Immature natural killer cell (primary cell): Measurements from ENCODE around the gene DTX3. TPM values are rescaled to one million over a fixed set of nuclear protein-coding genes. Genes with fewer than 3 reads are reported as not detected.
"Not testable (repeated sequence)": the region's sequence is repeated elsewhere in the genome, so short reads cannot be mapped to it uniquely, and the experiment has no call there.

Experiments used
- DNase-seq, 3 donors: peaks; one replicate each; pipeline ENCODE4 v3.0.0; 2022; ENCODE audit warnings: mixed read lengths in 1 of 3
- H3K27ac Mint-ChIP-seq, 6 donors: one replicate each; pipeline ENCODE4 v1.8.0; 2020; ENCODE audit warnings: mixed read lengths in 6 of 6, mild to moderate bottlenecking in 5 of 6, inconsistent platforms in 4 of 6, moderate library complexity in 3 of 6
- H3K27me3 Mint-ChIP-seq, 3 donors: one replicate each; pipeline ENCODE4 v1.8.0; 2020 to 2021; ENCODE audit warnings: low read depth in 3 of 3, mild to moderate bottlenecking in 3 of 3, mixed read lengths in 3 of 3, moderate library complexity in 3 of 3, inconsistent platforms in 1 of 3
- H3K36me3 Mint-ChIP-seq, 3 donors: one replicate each; pipeline ENCODE4 v1.8.0; 2020; ENCODE audit warnings: mixed read lengths in 3 of 3, inconsistent platforms in 2 of 3, mild to moderate bottlenecking in 2 of 3
- H3K4me1 Mint-ChIP-seq, 2 donors: one replicate each; pipeline ENCODE4 v1.8.0; 2020; ENCODE audit warnings: inconsistent platforms in 2 of 2, mild to moderate bottlenecking in 2 of 2, mixed read lengths in 2 of 2, moderate library complexity in 1 of 2
- H3K4me3 Mint-ChIP-seq, 5 donors: one replicate each; pipeline ENCODE4 v1.8.0; 2020; ENCODE audit warnings: mild to moderate bottlenecking in 5 of 5, mixed read lengths in 5 of 5, inconsistent platforms in 3 of 5, moderate library complexity in 3 of 5
- H3K9me3 Mint-ChIP-seq, 6 donors: one replicate each; pipeline ENCODE4 v1.8.0; 2020; ENCODE audit warnings: mild to moderate bottlenecking in 6 of 6, mixed read lengths in 6 of 6, inconsistent platforms in 4 of 6, moderate library complexity in 3 of 6
- polyA plus RNA-seq, 3 donors: library from polyadenylated mRNA; unstranded; fragments of 300-500 nt; fragmentation: Illumina TruSeq; gene quantifications; one replicate each; pipeline ENCODE4 v1.2.3, GENCODE V29; 2021

The DTX3 gene
- polyA plus RNA-seq, 3 donors from 2014 or later: 8.1 to 20.2 (median 9.5) TPM

DNA sequence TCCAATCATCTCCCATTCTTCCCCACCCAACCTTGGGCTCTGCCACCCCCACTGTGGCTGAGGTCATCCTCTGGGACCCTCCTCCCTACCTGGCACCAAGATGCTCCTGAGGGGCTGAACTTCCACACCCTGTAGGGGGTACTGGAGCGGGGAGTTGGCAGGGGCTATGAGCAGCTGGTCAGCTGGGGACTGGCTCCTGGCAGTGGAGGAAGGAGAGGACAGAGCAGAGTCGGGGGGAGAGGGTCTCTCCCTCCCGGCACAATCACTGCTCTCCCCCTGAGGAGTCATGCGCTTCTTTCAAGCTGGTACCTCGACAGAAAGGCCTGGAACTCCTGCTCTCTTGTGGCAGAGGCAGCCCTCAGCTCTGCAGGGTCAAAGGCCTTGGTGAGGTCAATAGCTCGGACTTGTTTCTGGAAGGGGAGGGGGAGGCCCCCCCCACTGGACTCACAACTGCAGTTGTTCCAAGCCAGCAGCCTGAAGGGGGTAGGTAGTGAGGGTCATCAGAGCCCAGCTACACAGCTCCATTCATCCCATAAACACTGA, 26.3 kb downstream of the DTX3 start:
- H3K4me3 Mint-ChIP-seq: no peak overlapping the region
- DNase-seq: no peak
- no peak overlapping the region for H3K27ac Mint-ChIP-seq
- no peaks in the 10 kb centered on the region for H3K36me3 Mint-ChIP-seq
- peaks cover 6 to 9% of the 10 kb centered on the region in 2 donors for H3K4me1 Mint-ChIP-seq
- H3K9me3 Mint-ChIP-seq: no peaks in the 10 kb centered on the region
- H3K27me3 Mint-ChIP-seq: peaks cover 16 to 36% (median 20%) of the 10 kb centered on the region in 3 donors

DNA sequence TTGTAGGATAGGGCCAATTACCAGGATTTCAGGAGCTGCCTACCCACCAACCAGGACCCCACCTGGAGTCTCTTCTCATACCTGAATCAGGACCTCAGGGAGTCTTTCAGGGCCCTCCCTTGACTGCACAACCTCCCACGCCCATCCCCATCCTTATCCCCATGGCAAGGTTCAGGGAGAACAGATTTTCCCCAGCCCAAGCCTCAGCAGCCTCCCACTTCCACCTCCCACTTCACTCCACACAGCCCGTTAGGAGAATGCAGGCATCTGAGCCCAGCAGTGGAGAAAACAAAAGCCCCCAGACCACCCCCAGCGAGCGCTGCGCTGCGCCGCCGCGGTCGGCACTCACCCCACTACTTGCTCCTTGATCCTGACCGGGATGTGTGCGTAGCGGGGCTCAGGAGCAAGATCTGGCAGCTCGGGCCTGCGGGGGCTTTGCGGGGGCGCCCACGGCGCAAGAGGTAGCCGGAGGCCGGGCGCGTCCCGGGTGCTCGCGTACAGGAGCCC, 27.0 kb downstream of the DTX3 start:
- peak overlapping the region in 2 of 5 donors; percentile 17 to 52 for H3K4me3 Mint-ChIP-seq
- H3K27ac Mint-ChIP-seq: no peak overlapping the region
- no peaks in the 10 kb centered on the region for H3K9me3 Mint-ChIP-seq
- peaks cover 12 to 34% (median 15%) of the 10 kb centered on the region in 3 donors for H3K27me3 Mint-ChIP-seq
- H3K36me3 Mint-ChIP-seq: no peaks in the 10 kb centered on the region
- no peak for DNase-seq
- H3K4me1 Mint-ChIP-seq: peaks cover 6 to 9% of the 10 kb centered on the region in 2 donors

DNA sequence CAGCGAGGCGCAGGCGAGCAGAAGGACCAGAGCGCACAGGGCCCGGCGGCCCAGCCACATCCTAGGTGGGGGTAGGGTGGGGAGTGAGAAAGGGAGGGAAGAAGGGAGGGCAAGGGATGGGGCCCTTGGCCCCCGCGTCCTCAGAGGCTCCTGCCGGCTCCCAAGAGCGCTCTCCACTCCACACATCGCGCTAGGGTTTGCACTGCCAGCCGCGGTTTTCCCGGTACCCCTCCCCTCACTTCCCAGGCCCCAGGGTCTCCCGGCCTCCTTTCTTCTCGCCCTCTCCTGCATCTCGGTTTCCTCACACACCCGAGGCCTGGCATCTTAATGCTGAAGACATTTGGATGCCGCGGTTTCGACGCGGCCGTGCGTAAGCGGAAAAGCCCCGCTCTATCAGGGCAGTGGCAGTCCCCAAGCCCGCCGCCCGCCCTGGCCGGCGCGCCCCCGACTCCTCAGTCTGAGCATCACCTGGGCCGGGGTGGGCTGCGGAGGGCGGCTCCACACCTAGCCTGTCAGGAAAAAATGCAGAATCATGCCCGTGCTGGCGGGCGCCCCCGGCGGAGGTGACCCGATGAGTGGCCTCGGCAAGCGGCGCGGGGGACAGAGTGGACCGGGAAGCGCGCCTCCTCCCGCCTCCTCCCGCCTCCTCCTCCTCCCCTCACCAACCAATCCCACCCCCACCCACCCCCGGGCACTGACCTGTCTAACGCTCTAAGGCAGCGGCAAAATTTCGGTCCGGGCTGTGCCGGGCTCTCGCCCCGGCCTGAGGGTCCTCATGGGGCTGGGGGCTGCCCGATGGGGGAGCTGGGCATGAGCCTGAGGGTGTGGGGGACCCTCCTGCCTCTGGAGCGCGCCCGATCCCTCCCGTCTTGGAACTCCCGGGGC, 27.7 kb downstream of the DTX3 start:
- DNase-seq: no peak
- H3K9me3 Mint-ChIP-seq: no peaks in the 10 kb centered on the region
- no peaks in the 10 kb centered on the region for H3K36me3 Mint-ChIP-seq
- peaks cover 6 to 9% of the 10 kb centered on the region in 2 donors for H3K4me1 Mint-ChIP-seq
- H3K27me3 Mint-ChIP-seq: peaks cover 10 to 29% (median 12%) of the 10 kb centered on the region in 3 donors
- peak overlapping the region in 3 of 5 donors; percentile 46 to 74 (median 59) for H3K4me3 Mint-ChIP-seq
- no peak overlapping the region for H3K27ac Mint-ChIP-seq

DNA sequence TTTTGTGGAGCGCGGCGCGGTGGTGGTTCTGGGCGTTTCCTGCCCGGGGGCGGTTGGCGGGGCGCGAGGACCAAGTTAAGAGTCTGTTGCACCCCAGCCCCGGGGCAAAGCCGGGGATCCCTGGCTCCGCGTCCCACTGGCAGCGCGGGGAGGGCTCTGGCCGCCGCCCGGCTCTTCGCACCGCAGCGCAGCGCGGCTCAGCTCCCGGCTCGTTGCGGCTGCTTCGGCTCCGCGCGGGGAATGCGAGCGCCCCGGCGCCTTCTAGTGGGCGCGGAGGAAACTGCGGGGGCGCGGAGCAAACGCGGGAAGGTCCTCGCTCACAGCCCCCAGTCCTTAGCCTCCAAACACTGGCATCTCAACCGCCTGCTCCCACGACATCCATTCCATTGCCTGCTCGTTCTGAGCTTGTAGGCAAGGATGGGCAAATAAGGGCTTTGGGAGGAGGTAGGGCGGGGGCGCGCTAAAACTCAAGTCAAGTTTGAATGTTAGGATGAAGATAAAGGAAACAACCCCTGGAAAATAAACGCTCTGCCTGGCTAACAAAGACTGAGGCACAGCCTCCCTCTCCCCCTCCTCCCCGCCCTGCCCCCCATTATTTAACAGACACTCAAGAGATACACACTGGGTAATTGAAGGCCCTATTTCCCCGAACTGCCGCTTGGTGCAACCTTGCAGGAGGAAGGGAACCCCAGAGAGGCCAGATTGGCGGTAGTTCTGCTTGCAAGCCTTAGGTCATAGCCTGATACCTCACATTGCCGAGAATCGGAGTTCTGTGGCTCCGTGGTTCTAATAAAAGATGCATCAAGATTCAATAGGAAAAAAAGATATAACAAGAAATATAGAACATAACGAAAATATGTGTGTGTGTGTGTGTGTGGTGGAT, 28.6 kb downstream of the DTX3 start, which contains the start of gene B4GALNT1:
B4GALNT1 (minus strand) TSS at position 244 of the 883 bp plus-strand sequence. CDS start 1,069 bp downstream, outside the sequence.
- no peak within 1 kb of the TSS for H3K27ac Mint-ChIP-seq
- H3K9me3 Mint-ChIP-seq: no peaks in the 10 kb centered on the region
- peak; percentile 53 to 60 (median 58) for DNase-seq
- H3K4me1 Mint-ChIP-seq: peaks cover 3 to 6% of the 10 kb centered on the region in 2 donors
- no peaks in the 10 kb centered on the region for H3K36me3 Mint-ChIP-seq
- H3K4me3 Mint-ChIP-seq: peak within 1 kb of the TSS; percentile 15 to 74 (median 67)
- H3K27me3 Mint-ChIP-seq: peaks cover 9 to 24% (median 10%) of the 10 kb centered on the region in 3 donors

GRCh38 chr12:57636731-57637130, 32.1 kb downstream of the DTX3 start:
- not testable (repeated sequence) for DNase-seq, H3K9me3 Mint-ChIP-seq, H3K27ac Mint-ChIP-seq, H3K4me3 Mint-ChIP-seq, H3K4me1 Mint-ChIP-seq, H3K36me3 Mint-ChIP-seq
- peaks cover 0 to 11% (median 4%) of the 10 kb centered on the region in 3 donors for H3K27me3 Mint-ChIP-seq

GRCh38 chr12:57637364-57637763, 32.7 kb downstream of the DTX3 start:
- H3K9me3 Mint-ChIP-seq: no peaks in the 10 kb centered on the region
- H3K4me3 Mint-ChIP-seq: no peak overlapping the region
- peaks cover 0 to 11% (median 7%) of the 10 kb centered on the region in 3 donors for H3K27me3 Mint-ChIP-seq
- no peaks in the 10 kb centered on the region for H3K36me3 Mint-ChIP-seq
- H3K4me1 Mint-ChIP-seq: peaks cover 0 to 4% of the 10 kb centered on the region in 2 donors
- no peak for DNase-seq
- no peak overlapping the region for H3K27ac Mint-ChIP-seq

GRCh38 chr12:57638096-57638495, 33.5 kb downstream of the DTX3 start:
- Mint-ChIP-seq H3K36me3 (no peaks in the 10 kb centered on the region), H3K4me1 (peaks cover 0 to 4% of the 10 kb centered on the region in 2 donors), H3K9me3 (no peaks in the 10 kb centered on the region), H3K27me3 (peaks cover 0 to 10% (median 7%) of the 10 kb centered on the region in 3 donors), H3K4me3 (no peak overlapping the region), H3K27ac (no peak overlapping the region)
- DNase-seq: no peak

DNA sequence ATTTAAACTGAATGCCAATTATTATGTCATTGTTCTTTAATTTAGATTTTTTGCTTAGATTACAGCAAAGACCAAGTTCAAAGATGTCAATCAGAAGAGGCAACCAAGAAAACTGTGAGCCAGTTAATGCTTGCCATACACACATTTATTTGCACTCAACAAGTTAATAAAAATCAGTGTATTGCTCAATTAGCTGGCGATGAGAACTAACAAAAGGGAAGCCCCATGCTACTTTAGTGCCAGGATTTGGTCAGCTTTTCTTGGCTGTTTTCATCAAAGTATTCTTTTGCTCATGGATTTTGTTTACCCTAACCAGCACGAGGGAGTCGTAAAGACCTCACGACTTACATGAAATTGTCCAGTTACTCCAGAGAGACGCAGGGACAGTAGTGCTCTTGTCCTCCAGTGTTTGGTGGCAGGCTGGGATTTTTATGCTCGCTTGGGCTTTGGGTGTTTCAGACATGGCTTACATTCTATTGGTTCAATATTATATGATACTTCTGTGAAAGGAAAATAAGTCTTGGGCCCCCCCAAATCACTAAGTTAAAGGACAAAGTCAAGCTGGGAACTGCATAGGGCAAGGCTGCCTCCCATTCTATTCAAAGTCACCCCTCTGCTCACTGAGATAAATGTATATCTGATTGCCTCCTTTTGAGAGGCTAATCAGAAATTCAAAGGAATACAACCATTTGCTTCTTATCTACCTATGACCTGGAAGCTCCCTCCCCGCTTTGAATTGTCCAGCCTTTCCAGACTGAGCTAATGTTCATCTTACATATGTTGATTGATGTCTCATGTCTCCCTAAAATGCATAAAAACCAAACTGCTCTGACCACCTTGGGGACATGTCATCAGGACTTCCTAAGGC, 35.8 kb downstream of the DTX3 start:
- Mint-ChIP-seq H3K4me1 (no peaks in the 10 kb centered on the region), H3K27me3 (peaks cover 0 to 7% (median 5%) of the 10 kb centered on the region in 3 donors), H3K4me3 (no peak overlapping the region), H3K36me3 (no peaks in the 10 kb centered on the region), H3K27ac (no peak overlapping the region), H3K9me3 (peaks cover 0 to 3% (median 0%) of the 10 kb centered on the region in 6 donors)
- no peak for DNase-seq

DNA sequence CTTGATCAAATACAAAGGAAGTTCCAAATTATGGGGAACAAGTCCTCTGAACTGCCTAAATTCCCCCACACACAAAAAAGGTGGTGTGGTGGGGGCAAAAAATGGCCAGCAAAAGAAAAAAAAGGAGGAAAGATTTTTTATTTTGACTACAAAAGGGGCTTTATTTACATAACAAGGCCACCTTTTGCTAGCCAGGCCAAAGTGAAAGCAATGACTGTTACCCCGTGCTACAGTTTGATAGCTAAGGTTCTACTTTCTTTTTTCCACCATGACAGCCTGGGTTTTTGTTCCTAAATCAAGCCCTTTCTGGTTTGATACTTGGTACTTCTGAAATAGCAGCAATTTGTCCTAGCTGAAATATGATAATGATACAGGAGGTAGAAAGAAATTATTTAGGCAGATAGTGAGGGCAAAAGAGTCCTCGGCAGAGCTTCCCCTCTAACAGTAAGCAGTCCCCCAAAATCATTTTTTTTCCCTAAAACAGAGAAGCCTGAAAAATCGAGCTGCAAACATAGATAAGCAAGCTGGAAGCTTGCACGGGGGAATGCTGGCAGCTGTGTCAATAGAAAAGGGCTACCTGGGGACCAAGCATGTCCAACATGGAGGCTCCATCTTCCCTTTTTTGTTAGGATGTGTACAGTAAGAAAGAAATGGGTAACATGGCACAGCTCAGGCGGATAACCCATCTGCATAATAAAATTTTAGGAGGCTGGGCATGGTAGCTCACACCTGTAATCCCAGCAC, 37.2 kb downstream of the DTX3 start:
- Mint-ChIP-seq H3K27me3 (peaks cover 0 to 7% (median 5%) of the 10 kb centered on the region in 3 donors), H3K27ac (no peak overlapping the region), H3K4me3 (no peak overlapping the region), H3K36me3 (no peaks in the 10 kb centered on the region), H3K4me1 (no peaks in the 10 kb centered on the region), H3K9me3 (peaks cover 0 to 5% (median 0%) of the 10 kb centered on the region in 6 donors)
- DNase-seq: no peak

DNA sequence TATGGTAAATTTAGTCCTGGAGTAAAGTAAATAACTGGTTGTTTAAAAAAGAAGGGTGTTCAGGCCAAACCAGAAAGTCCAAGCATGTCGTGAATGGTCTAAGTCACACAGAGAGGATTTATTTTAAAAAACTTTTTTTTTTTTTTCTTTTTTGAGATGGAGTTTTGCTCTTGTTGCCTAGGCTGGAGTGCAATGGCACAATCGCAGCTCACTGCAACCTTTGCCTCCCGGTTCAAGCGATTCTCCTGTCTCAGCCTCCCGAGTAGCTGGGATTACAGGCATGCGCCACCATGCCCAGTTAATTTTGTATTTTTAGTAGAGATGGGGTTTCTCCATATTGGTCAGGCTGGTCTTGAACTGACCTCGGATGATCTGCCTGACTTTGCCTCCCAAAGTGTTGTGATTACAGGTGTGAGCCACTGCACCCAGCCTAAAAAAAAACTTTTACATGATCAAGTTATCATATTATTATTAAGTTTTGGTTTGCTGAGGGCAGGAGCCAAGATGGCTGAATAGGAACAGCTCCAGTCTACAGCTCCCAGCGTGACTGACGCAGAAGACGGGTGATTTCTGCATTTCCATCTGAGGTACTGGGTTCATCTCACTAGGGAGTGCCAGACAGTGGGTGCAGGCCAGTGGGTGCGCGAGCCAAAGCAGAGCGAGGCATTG, 41.5 kb downstream of the DTX3 start:
- H3K27ac Mint-ChIP-seq, H3K9me3 Mint-ChIP-seq, DNase-seq, H3K27me3 Mint-ChIP-seq, H3K4me1 Mint-ChIP-seq, H3K4me3 Mint-ChIP-seq, H3K36me3 Mint-ChIP-seq: not testable (repeated sequence)

- not testable (repeated sequence) for H3K4me1 Mint-ChIP-seq, H3K9me3 Mint-ChIP-seq, H3K27me3 Mint-ChIP-seq, H3K27ac Mint-ChIP-seq, H3K4me3 Mint-ChIP-seq, H3K36me3 Mint-ChIP-seq, DNase-seq
Observed at GRCh38 chr12:57646659-57647049, 42.0 kb downstream of the DTX3 start.

GRCh38 chr12:57654042-57654441, 49.4 kb downstream of the DTX3 start:
- Mint-ChIP-seq H3K9me3 (no peaks in the 10 kb centered on the region), H3K36me3 (no peaks in the 10 kb centered on the region), H3K27ac (no peak overlapping the region), H3K4me3 (no peak overlapping the region), H3K27me3 (peaks cover 0 to 6% (median 2%) of the 10 kb centered on the region in 3 donors), H3K4me1 (no peaks in the 10 kb centered on the region)
- DNase-seq: no peak
